ENCODE measurements around the gene ENOSF1.
"Not testable (repeated sequence)": the region's sequence is repeated elsewhere in the genome, so short reads cannot be mapped to it uniquely, and the experiment has no call there.

ENOSF1 gene

GRCh38 chr18:703213-703967 is 9.0 kb downstream of the ENOSF1 start:
- DNase-seq: no peak

GRCh38 chr18:697800-698199 is 14.6 kb downstream of the ENOSF1 start:
- no peak for DNase-seq

GRCh38 chr18:697012-697411 is 15.4 kb downstream of the ENOSF1 start:
- DNase-seq: no peak

GRCh38 chr18:693466-694187 is 18.8 kb downstream of the ENOSF1 start:
- DNase-seq: no peak

GRCh38 chr18:692824-693223 is 19.6 kb downstream of the ENOSF1 start:
- DNase-seq: no peak

- no peak for DNase-seq
Measured at GRCh38 chr18:688323-688722, 24.1 kb downstream of the ENOSF1 start.

- DNase-seq: no peak
Measured at GRCh38 chr18:686339-687111, 25.9 kb downstream of the ENOSF1 start.

- no peak for DNase-seq
Measured at GRCh38 chr18:685438-685837, 27.0 kb downstream of the ENOSF1 start.

- no peak for DNase-seq
Measured at GRCh38 chr18:683531-683930, 28.9 kb downstream of the ENOSF1 start.

GRCh38 chr18:682833-683232 is 29.6 kb downstream of the ENOSF1 start:
- no peak for DNase-seq

GRCh38 chr18:682416-682815 is 30.0 kb downstream of the ENOSF1 start:
- not testable (repeated sequence) for DNase-seq

- DNase-seq: peak; percentile 18
Measured at GRCh38 chr18:681985-682384, 30.4 kb downstream of the ENOSF1 start.

GRCh38 chr18:680392-680791 is 32.0 kb downstream of the ENOSF1 start:
- no peak for DNase-seq

- DNase-seq: no peak
Measured at GRCh38 chr18:679516-679915, 32.9 kb downstream of the ENOSF1 start.

- DNase-seq: no peak
Measured at GRCh38 chr18:678482-679182, 33.8 kb downstream of the ENOSF1 start.

- no peak for DNase-seq
Measured at GRCh38 chr18:677951-678381, 34.5 kb downstream of the ENOSF1 start.

GRCh38 chr18:677145-677544 is 35.3 kb downstream of the ENOSF1 start:
- DNase-seq: no peak

- no peak for DNase-seq
Measured at GRCh38 chr18:676736-677135, 35.7 kb downstream of the ENOSF1 start.

GRCh38 chr18:676069-676468 is 36.4 kb downstream of the ENOSF1 start:
- no peak for DNase-seq

GRCh38 chr18:675307-675706 is 37.1 kb downstream of the ENOSF1 start:
- DNase-seq: no peak

GRCh38 chr18:673769-674168 is 38.7 kb downstream of the ENOSF1 start:
- DNase-seq: no peak

- DNase-seq: no peak
Measured at GRCh38 chr18:673317-673716, 39.1 kb downstream of the ENOSF1 start.

GRCh38 chr18:671405-671804 is 41.0 kb downstream of the ENOSF1 start:
- no peak for DNase-seq

Measured in CD4-positive, alpha-beta T cell treated with Interleukin-17A for 4 hours (primary cell).